Activated effector memory CD4-positive, alpha-beta T cell treated with Interleukin-2 at 50 U/mL for 16 hours (primary cell): ENCODE measurements around the gene DPEP1.
"Not testable (repeated sequence)": the region's sequence is repeated elsewhere in the genome, so short reads cannot be mapped to it uniquely, and the experiment has no call there.

ENCODE experiments used
- DNase-seq: peaks from one replicate; pipeline ENCODE4 v3.0.0-alpha.2; 2020

Gene DPEP1

DNA sequence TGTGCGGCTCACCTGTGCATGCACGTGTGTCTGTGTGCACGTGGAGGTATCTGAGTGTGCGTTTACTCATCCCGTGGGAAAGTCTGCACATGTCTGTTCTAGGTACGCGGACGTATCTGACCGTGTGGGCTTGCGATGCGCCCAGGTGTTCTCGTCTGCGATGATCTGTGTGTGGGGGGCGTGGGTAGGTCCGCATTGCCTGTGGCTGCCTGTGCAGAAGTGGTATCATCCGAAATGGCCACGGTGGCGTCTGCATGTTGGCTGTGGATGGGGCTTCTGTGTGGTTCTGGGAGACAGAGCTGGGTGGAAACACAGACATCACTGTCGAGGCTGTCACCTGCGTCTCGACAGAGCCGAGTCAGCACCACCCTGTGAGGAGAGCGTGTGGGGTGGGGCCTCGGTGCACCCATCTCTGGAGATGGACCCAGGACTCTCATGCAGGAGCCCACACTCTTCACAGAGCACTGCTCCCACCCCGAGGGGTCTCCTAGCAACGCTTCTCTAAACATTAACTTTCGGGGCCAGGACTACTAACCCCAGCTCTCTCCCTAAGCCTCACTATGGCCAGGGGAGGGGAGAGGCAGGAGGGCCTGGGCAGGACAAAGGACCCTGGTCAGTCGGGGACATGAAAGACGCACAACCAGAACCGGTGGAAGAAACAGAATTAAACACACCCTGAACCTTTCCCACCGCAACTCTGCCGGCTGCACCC is 8.4 kb downstream of the DPEP1 start:
- no peak for DNase-seq

DNA sequence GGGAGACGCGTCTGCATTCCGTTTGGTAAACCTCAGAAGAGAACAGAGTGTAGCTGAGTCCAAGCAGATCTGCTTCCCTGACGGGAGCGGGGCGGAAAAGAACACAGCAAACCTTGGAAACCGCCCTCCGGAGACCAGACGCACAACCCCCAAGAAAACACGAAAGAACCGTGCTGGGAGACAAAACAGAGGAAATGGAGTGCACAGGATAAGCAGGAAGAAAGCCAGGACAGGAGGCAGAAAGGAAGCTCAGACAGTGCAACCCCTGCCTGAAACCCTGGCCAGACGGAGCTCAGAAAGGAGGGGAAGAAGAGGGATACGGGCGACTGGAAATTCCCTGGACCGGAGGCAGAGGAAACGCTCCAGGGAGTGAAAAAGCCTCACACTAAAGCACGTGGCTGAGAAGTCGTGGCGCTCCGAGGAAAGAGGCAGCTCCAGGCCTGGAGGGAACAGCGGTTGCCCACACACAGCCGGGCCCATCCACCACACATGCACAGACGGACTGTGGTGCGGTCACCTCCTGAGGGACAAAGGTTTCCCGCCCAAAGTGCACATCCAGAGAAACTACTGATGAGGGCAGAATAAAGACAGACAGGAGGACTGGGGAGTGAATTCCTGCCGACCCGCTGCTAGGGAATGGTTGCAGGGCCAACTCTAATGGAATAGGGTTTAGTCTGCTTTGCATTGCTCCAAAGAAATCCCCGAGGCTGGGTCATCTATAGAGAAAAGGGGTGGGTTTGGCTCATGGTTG is 10.2 kb downstream of the DPEP1 start:
- DNase-seq = no peak

DNA sequence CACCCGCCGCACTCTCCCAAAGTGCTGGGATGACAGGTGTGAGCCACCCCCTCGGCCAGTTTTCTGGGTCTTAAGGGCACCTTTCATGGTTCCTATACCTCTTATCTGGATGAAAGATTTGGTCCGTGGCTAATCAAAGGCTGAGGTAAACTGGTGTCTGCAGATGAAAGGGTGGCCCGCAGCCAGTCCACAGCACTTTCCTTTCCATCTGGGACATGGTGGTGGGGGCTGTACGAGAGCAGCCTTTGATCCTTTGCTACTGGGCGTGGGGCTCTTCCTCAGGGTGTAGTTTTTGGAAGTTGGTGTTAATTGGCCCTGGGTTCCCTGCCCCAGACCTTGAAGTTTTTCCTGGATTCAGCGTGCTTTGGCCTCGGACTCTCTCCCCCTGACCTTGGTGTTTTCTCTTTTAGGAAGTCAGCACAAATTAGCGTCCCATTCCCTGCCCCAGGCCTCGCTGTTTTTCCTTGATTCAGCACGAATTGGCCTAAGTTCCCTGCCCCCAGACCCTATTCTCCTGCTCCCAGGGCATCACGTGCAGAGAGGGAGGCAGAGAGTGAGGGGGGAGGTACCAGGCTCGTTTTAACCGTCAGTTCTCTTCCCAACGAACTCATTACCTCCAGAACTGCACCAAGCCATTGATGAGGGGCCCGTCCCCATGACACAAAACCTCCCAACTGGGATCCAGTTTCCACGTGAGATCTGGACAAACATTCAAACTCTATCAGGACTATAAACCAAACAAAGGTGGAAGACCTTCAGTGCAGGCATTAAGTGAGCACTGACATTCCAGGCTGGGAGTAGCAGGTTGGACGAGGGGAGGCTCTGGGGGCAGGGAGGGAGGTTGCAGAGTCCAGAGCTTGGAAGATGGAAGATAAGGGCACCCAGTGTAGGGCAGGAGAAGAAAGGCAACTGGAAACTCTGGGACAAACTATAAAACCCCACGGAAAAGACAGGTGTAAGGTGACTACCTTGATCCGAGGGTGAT is 11.6 kb downstream of the DPEP1 start:
- no peak for DNase-seq

DNA sequence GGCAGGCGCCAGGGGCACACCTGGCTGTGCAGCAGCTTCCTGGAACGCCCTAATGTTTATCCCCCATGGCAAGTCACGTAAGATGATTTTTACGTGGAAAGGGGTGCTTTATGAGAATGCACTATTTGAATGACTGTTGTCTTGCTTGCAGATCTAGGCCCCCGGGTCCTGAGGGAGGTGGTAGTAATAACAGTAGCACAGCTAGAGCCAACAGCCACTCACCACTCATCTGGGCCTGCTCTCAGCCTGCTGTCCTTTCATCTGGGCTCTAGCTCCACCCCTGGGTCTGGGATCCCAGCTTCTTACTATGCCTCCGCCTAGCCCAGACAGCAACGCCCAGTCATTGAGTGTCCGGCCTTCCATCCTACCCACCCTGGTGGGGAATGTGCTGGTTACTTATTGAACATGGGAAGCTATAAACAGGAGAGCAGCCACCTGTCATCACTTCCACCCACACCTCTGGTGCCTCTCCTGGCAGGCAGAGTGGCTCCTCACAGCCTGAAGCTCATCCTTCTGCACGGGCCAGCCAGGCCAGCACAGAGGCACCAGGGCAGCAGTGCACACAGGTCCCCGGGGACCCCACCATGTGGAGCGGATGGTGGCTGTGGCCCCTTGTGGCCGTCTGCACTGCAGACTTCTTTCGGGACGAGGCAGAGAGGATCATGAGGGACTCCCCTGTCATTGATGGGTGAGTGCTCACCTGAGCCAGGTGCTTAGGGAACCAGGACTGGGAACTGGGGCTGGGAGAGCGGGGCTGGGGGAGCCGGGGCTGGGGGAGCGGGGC is 16.6 kb downstream of the DPEP1 start:
- DNase-seq = no peak

DNA sequence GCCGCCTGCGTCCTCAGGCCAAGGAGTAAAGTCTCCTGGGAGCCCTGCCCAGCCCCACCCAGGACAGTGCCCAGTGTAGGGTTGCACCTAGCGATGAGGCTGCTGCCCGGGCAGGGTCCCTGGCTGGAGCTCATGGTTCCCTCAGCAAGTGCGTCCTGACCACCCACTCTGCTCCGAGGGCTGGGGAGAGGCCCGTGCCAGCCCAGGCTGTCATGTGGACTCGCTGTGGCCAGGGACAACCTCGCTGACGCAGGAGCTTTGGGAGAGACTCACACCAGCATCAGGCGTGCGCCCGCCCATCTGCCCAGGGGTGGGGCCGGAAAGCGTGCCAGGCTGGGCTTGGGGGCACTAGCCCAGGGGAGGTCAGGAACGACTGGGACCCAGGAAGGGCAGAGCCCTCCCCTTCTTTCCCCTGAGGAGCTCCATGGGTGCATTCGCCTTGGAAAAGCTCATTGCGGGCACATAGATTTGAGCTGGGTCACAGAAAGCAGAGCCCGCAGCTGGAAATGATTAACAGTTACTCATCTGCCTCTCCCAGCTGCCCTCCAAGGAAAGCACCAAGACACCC is 19.7 kb downstream of the DPEP1 start:
- DNase-seq = no peak

DNA sequence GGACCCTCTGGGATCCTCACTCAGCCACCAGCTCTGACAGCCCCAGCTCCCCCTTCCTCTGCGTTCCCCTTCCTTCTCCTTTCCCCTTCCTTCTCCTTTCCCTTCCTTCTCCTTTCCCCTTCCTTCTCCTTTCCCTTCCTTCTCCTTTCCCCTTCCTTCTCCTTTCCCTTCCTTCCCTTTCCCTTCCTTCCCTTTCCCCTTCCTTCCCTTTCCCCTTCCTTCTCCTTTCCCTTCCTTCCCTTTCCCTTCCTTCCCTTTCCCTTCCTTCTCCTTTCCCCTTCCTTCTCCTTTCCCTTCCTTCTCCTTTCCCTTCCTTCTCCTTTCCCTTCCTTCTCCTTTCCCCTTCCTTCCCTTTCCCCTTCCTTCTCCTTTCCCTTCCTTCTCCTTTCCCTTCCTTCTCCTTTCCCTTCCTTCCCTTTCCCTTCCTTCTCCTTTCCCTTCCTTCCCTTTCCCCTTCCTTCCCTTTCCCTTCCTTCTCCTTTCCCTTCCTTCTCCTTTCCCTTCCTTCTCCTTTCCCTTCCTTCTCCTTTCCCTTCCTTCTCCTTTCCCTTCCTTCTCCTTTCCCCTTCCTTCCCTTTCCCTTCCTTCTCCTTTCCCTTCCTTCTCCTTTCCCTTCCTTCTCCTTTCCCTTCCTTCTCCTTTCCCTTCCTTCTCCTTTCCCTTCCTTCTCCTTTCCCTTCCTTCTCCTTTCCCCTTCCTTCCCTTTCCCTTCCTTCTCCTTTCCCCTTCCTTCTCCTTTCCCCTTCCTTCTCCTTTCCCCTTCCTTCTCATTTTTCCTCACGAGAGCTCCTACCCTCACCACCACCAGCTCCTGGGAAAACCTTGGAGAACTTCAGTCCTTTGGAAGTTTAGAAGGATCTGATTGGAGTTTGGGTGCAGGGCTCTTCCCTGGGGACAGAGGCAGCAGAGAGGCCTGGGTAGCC is 21.3 kb downstream of the DPEP1 start:
- not testable (repeated sequence) for DNase-seq

DNA sequence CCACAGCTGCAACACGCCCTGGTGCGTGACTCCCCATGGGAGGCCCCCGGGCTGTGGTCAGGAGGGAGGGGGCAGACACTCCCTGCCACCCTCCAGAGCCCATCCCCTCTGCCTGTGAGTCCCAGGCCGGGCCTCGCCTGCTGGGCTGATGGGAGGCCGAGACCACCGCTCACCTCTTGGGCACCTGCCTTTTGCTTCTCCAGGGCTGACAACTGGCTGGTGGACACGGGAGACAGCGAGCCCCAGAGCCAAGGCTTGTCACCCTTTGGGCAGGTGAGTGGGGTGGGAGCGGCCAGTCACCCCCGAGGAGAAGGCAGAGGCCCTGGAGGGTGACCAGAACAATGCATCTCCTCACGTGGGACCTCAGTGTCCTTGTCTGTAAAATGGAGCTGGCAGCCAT is 23.2 kb downstream of the DPEP1 start:
- no peak for DNase-seq

DNA sequence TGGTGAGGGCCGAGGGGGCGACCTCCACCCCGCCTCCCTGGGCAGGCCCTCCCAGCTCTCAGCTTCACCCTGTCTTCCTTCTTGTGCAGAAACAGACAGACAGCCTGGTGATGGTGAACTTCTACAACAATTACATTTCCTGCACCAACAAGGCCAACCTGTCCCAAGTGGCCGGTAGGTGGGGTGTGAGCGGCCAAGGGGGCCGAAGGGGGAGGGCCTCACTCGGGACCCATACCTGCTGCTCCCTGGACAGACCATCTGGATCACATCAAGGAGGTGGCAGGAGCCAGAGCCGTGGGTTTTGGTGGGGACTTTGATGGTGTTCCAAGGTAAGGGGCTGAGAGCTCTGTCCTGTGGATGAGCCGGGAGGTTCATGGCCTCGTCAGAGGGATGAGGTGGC is 23.9 kb downstream of the DPEP1 start:
- no peak for DNase-seq

DNA sequence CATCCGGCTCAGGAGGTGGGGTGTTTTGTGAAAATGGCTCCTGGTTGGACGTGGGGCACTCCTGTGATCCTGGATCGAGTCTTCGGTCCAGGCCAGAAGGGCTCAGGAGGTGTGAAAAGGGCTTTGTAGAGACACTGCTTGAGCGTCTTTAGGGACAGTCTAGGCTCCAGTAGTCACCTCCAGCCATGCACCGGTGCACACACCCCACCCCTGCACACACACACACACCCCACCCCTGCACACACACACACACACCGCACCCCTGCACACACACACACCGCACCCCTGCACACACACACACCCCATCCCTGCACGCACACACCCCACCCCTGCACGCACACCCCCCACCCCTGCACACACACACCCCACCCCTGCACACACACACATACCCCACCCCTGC is 25.0 kb downstream of the DPEP1 start:
- DNase-seq = no peak

DNA sequence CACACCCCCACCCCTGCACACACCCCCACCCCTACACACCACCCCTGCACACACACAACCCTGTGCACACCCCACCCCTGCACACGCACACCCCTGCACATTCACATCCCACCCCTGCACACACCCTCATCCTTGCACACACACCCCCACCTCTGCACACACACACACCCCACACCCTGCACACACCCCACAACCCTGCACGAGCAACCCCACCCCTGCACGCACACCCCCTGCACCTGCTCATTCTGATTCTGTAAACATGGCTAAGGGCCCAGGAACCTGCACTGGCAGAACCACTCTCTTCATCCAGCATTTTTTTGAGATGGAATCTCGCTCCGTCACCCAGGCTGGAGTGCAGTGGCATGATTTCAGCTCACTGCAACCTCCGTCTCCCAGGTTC is 25.9 kb downstream of the DPEP1 start:
- no peak for DNase-seq

DNA sequence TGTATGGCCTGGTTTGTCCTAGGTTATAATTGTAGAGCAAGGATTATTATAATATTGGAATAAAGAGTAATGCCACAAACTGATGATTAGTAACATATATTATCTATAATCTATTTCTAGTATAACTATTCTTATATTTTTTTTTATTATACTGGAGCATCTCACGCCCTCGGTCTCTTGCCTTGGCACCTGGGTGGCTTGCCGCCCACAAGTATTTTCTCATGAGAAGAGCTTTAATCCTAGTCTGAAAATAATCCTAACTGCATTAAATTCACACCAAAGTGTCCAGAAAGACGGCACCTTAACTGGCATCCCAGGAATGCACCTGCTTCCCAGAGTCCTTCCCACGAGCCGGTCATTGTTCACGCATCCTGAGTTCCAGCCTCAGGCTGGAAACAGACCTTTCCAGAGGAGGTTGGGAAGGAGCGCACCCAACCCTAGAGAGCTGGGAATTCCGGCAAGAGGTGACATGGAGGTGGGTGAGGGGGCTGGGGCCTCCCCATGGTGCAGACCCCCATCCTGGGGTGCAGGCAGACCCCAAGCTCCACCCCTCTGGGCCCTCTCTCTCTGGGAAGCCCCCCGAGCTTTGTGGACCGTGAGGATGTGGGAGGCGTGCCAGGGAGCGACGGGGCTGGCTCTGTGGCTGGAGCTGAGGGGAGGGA is 28.1 kb downstream of the DPEP1 start:
- DNase-seq = no peak

DNA sequence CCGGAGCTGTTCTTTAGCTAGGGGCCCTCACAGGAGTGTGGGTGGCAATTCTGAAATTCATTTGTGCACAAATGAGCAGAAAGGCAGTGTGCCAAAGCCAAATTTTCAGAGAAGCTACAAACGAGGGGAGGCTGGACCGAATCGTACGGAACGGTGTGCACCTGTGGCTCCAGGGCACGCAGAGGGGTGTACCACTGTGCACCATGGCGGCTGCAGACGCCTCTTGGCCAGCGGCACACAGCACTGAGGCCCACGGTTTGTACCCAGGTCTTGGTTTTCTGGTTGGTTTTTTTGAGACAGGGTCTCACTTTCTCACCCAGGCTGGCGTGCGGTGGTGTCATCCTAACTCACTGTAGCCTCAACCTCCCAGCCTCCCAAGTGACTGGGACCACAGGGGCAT is 29.1 kb downstream of the DPEP1 start:
- DNase-seq = no peak

DNA sequence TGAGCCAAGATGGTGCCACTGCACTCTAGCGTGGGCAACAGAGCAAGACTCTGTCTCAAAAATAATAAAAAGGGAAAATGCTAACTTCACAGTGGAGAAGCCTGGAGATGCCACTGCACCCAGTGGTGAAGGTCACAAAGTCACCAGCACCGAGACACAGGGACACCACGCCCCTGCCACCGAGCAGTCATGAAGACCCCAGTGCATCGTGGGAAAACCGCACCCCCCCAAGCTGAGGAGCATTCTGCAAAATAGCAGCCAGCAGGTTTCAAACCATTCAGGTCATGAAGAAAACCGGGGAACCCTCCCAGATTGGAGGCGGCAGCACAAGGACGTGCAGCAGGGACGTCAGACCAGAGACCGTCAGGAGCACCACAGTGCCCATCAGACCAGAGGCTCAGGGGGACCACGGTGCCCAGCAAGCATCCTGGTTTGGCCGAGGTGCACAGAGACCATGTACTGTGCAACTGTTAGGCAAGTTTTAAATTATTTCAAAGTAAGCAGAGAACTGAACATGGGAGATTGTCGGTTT is 30.4 kb downstream of the DPEP1 start:
- no peak for DNase-seq

DNA sequence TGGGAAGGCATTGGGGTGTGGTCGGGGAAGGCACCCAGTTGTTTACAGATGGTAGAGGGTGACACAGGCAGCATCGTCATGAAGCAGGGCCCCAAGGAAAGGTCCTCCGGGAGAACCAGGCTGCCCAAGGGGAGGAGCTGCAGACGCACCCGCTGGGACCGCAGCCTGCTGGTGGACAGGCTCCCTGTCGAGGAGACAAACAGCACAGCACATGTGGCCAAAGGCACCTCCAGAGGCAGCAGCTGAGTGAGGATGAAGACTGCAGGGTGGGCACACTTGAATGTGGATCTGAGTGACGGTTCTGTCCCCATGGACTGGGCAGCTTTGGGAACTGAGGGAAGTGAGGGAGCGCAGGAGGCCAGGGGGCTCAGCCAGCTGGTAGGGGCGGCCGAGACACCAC is 31.7 kb downstream of the DPEP1 start:
- no peak for DNase-seq

DNA sequence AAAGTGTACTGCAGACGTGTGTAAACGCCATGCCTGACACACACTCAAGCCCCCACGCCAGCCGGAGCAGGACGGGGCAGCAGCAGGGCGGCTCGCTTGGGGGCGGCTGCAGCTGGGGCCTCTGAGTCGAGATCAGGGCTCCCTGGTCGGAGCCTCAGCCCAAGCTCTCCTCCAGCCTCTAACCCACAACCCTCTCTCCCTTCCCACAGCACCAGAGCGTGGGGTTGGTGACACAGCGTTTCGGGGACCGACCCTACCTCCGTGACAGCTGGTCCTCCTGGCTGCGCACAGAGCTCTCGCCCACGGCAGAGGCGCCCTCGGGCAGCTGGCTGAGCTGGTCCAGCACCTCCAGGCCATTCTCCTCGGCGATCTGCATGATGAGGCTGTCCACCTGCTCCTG is 32.8 kb downstream of the DPEP1 start:
- no peak for DNase-seq

DNA sequence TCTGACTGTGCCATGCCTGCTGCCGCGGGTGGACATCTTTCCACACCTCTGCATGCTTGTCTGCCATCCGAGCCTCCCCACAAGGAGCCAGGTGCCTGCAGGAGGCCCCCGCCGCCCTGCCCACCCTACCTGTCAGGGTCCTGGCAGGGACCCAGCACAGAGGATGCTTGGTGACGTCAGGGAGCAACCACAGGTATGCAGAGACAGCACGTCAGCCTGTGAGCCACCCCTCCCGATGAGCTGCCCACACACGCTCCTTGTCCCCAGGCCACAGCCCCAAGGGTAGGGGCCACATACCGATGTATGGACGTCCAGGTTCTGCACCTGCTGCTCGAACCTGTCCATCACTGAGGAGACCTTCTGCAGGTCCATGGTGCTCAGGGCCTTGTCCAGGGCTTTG is 33.5 kb downstream of the DPEP1 start:
- DNase-seq = no peak

DNA sequence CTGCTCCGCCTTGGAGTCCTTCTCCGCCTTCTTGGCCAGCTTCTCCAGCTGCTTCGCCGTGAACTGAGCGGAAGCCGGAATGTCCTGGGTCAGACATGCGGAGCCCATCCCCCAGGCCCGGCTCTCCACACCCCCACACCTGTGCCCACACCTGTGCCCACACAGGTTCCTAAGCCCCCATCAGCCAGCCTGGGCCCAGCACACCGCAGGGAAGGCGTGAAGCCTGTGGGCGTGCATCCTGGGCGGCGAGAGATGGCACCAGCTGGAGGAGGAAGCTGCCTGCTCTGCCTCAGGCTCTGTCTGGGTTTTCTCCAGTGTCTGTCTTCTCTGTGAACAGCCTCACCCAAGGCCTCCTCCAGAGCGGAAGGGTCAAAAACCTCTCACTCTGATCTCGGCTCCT is 38.1 kb downstream of the DPEP1 start:
- DNase-seq = no peak

DNA sequence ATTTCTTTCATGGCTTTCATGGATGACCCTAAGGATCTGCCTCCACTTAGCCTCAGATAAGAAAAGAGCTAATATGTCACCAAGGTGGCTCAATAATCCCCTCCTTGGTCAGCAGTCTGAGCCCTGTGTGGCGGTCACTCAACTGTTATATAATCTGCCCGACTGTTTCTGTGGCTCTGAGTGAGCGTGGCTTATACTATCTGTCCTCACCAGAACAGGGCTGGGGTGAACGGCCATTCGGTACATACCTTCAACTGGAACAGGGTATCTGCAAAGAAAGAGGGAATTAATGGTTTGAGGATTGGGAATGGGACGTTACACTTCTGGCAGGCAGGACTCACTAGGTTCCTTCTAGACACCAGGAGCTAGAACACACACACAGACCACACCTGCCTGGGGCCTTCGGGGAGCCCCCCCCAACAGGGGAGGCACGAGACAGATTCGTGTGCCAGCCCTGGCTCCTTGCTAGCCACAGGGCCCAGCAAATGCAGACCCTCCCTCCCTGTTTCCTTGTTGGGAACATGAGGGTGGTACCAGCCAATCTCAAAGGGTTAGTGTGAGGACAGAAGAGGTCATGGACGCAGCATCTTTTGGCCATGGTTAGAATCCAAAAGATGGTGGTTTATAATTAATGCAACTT is 40.3 kb downstream of the DPEP1 start:
- no peak for DNase-seq

DNA sequence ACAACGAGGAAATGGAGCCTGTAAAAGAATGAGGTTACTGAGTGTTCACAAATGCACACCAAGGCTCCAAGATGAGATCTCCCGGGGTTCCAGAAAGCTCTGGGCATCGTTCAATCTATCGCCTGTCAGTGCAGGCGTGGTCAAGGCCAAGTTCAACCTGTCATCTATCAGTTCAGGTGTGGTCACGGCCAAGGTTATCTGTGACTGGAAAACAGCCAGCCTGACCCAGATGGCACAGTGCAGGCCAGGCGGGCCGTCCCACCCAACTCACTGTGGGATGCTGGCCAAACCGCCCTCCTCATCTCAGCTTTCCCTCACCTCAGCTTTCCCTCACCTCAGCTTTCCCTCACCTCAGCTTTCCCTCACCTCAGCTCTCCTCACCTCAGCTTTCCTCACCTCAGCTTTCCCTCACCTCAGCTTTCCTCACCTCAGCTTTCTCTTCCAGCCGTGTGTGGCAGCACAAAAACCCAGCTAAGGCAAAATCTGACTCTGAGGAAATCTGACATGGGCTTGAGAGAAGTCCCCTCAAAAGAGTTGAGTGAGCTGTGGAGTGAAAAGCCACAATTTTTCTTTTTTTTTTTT is 41.7 kb downstream of the DPEP1 start:
- no peak for DNase-seq
